GM21367 (cell line): Measurements from ENCODE around the gene CNPY1.
"Not testable (repeated sequence)": the region's sequence is repeated elsewhere in the genome, so short reads cannot be mapped to it uniquely, and the experiment has no call there.

Source experiments
- ATAC-seq: cut with Tn5 transposase; IDR thresholded peaks from one replicate; pipeline ENCODE4 v1.9.1; 2021; ENCODE audit not compliant: unreplicated experiment

CNPY1 gene

DNA sequence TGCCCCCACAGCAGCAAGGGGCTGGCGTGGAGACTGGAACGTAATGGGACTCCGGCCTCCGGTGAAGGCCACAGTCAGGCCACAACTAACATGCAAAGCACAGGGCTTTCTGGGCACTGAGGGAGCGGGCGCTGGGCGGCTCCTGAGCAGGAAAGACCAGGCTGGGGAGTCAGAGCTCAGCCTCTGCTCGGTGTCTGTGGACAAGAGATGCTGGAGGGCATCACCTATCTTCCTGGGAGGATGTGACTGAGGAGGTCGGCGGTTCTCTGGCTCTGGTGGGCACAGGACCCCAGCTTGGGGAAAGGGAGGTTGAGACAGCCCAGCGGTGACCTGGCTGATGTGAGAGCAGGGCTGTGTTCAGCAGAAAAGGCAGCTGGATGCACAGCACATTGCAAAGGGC lies 11.7 kb downstream of the CNPY1 start:
- no peak for ATAC-seq

DNA sequence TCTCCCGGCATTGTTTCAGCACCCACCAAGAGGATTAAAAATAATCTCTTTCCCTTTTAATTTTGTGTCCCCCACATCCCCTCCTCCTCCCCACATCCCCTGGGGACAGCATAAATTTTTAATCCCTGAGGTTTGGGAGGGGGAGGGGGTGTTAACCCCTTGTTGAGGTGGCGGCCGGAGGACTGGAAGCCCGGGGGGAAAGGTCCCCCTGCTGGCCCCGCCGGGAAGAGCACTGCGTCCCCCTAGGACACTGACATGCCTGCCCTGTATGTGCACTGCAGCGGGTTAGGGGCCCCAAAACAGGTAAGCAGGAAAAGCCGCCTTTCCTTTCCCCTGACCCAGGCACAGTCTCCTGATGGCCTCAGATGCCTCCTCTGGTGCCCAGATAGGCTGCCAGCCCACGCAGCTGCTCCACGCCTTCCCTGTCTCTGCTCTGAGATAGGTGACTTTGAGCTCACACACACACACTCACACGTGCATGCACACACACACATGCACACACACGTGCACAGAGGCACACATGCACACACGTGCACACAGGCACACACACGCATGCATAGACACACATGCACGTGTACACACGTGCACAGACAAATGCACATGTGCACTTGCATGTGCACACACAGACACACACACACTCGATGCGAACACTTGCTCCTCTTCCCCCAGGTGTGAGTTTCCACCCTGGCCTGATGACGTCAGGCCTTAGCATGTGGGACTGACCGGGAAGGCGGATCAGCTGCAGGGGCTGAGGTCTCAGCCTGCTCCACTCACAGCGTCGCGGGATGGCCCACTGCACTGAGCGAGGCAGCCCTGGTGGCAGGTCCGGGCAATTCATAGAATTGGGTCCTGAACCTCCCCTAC lies 12.3 kb downstream of the CNPY1 start:
- no peak for ATAC-seq

DNA sequence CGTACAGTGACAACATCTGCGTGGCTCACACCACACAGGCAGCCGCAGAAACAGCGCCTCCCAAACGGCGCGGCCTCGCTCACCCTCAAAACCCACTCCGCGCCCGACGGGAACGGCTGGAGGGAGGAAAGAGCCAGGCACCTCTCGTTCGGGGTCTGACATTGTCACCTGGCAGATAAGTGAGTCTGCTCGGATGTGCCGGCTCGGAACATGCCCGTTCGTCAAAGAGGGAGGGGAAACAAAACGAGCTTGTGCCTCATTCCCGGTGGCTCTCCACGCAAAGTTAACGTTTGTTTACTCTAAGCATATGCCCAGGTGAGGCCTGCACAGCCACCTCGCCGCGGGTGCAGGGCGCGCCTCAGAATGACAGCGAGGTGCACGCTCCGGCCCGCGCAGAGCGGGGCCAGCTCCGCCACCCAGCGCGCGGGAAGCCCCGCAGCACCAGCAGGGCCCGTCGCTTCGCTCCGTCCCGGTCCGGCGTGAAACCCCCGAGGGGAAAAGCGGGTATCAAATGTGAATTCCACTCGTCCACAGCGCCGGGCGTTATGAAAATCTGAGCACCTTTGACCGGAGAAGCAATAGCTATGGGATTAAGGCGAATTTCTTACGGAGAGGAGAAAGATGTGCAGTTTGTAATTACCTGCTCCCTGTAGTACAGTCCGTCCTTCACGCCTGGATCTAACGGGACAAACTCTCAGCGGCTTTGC lies 13.1 kb downstream of the CNPY1 start:
- ATAC-seq: no peak

DNA sequence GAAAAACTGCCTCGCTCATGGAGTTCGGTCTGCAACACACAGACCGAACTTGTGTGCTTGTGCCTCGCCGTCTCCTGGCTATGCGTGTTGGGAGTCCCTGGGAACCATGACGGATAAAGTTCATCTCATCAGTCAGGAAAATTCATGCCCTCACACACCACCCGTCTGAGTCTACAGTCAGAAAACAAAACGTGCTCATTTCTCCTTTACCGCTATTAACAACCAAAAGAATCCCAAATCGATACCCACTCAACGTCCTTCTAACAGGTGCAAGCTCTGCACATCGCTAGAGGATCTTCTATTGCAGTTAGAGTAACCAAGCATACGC lies 13.6 kb downstream of the CNPY1 start:
- no peak for ATAC-seq

GRCh38 chr7:155531681-155532080 lies 14.7 kb downstream of the CNPY1 start:
- no peak for ATAC-seq

DNA sequence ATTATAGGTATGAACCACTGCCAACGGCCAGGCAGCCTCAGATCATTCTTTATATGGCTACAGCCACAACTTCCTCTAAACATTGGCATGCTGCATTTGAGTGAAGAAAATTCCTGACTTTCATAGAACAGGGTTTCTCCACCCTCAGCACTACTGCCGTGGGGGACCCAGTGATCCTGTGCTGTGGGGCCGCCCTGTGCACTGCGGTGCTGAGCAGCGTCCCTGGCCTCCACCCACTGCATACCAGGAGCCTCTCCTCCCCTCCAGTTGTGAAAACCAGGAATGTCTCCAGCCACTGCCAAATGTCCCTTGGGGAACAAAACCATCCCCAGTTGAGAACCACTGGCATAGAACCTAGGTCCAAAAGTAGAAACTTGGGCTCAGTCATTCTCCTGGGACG lies 15.8 kb downstream of the CNPY1 start:
- ATAC-seq: no peak

DNA sequence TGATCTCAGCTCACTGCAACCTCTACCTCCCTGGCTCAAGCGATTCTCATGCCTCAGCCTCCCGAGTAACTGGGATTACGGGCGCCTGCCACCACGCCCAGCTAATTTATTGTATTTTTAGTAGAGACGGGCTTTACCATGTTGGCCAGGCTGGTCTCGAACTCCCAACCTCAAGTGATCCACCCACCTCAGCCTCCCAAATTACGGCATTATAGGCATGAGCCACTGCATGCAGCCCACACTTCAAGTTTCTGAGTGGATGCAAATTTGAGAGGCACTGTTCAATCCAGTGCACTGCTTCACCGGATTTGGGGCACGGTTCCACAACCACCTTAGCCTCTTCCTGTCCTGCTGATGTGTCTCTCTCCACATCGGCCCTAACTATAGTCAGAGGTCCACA lies 16.5 kb downstream of the CNPY1 start:
- ATAC-seq: no peak

- ATAC-seq: no peak
Observed at GRCh38 chr7:155529346-155529745, 17.0 kb downstream of the CNPY1 start.

DNA sequence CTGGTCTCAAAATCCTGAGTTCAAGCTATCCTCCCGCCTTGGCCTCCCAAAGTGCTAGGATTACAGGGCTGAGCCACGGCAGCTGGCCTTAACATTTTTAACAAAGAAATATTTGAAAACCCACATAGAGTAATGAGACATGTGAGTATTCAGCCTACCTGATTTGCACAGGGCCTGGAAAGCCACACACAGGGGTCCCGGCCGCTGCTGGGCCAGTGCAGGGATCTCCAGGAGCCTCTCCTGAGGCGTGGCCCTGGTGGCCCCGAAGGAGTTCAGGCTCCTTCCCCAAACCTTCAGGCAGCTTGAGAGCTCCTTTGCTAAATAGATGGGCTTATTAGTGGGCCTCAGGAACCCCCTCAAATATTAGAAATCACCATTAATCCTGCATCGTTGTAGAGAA lies 18.7 kb downstream of the CNPY1 start:
- no peak for ATAC-seq

DNA sequence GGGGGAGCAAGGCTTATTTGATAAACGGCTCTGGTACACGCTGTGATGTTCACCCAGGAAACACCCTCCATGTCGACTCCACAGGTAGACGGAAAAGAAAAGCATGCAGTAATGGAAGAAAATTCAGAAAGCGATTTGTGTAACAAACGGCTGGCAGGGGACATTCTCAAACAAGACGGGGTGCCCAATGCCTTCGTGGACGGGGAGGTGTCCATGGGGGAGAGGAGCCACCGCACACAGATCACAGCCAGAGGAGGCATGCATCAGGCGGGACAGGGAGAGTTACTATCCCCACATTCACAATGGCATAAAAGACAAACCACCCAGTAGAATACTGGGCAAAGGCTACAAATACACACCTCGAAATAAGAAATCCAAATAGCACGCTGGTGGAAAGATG lies 20.1 kb downstream of the CNPY1 start:
- ATAC-seq: no peak

GRCh38 chr7:155524018-155524556 lies 22.3 kb downstream of the CNPY1 start:
- ATAC-seq: no peak

DNA sequence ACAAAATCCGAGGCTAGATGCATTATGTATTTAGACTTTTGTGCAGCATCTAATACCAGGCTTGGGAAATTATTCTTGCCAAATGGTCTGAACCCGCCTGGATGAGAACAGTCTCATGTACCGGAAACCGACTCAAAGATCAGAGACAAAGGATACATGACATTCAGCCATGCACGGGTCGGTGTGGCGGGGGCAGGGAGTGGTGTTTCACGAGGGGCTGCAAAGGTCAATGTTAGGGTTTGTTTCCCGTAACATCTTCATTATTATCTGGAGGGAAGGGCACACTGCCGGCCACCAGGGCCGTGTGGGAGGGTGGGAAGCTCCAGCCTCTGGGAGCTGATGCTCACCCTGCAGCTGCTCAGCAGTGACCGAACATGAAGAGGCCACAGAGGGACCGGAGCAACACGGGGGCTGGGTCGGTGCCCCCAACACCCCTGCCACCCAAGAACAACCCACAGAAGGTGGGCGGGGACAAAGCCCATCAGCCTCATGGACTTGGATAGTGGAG lies 23.1 kb downstream of the CNPY1 start:
- no peak for ATAC-seq

GRCh38 chr7:155521743-155522398 lies 24.5 kb downstream of the CNPY1 start:
- ATAC-seq: no peak

DNA sequence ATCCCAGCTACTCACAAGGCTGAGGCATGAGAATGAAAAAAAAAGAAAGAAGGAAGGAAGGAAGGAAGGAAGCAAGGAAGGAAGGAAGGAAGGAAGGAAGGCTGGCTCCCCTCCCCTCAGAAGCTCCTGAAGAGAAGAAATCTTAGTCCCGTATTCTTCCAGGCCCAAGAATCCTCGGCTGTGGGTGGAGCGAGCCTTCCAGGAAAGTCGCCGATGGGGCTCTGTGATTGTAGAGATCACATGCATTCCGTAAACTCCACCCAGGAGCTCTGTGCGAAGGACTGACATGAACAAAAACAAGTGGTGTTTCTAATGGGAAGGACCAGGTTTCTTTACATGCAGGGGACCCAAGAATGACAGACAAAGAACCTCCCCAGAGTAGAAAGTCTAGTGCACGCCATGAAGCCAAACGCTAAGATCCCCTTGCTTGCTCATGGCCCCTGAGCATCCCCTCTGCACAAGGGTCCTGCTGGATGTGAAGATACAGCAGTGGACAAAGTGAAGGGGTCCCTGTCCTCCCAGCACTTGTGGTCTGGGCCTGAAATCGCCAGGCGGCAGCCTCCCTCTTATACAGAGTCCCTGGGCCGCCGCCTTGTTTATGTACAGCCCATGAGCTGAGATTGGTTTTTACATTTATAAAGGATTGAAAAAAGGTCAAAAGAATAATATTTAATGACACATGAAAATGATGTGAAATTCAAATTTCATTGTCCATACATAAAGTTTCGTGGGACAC lies 25.2 kb downstream of the CNPY1 start:
- ATAC-seq: no peak

- ATAC-seq: no peak
Observed at GRCh38 chr7:155520114-155520513, 26.2 kb downstream of the CNPY1 start.

DNA sequence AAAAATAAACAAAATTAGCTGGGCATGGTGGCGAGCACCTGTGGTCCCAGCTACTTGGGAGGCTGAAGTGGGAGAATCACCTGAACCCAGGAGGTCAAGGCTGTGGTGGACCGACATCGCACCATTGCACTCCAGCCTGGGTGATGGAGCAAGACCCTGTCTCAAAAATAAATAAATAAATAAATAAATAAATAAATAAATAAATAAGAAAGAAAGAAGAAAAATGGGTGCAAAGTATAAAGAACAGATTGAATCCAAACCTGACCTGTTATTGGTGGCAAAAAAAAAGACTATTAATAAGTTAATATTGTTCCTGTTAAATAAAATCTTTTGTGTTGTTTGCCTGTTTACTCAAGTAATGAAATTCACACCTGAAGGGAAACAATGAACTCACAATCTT lies 27.0 kb downstream of the CNPY1 start:
- ATAC-seq: not testable (repeated sequence)

- ATAC-seq: no peak
Observed at GRCh38 chr7:155518633-155519032, 27.7 kb downstream of the CNPY1 start.

DNA sequence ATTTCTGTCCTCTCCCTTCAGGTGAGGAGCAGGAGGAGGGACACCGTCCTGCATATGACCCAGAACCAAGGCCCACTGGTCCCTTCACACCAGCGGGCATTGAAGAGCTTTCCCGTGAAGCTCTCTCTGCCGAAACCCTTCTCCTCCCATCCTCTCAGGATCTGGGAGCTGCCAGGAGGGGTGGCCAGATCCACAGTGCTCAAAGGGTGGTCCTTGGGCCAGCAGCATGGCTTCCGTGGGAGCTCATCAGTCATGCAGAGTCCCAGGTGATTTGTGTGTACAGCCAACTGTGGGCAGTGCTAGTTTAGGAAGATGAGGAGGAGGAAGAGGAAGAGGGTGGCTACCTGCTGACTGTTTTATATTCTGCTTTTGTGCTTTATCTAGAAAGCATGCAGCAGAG lies 28.4 kb downstream of the CNPY1 start:
- ATAC-seq: no peak

GRCh38 chr7:155517452-155517851 lies 28.9 kb downstream of the CNPY1 start:
- no peak for ATAC-seq

GRCh38 chr7:155516466-155516865 lies 29.9 kb downstream of the CNPY1 start:
- ATAC-seq: no peak

- no peak for ATAC-seq
Observed at GRCh38 chr7:155515318-155515717, 31.0 kb downstream of the CNPY1 start.
